ENCODE measurements around the gene PDLIM1.
"Not testable (repeated sequence)": the region's sequence is repeated elsewhere in the genome, so short reads cannot be mapped to it uniquely, and the experiment has no call there.

Gene PDLIM1

GRCh38 chr10:95237376-95238170, 53.2 kb downstream of the PDLIM1 start:
- TF ChIP-seq MYC (IDR thresholded peaks at IDR 0.05; ENCODE audit: low read depth, low read length): no peak
- TF ChIP-seq, protein P1, sequence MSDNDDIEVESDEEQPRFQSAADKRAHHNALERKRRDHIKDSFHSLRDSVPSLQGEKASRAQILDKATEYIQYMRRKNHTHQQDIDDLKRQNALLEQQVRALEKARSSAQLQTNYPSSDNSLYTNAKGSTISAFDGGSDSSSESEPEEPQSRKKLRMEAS (IDR thresholded peaks at IDR 0.05; ENCODE audit: low read depth, low read length): no peak
- no peak for TF ChIP-seq POLR2A (IDR thresholded peaks at IDR 0.05; ENCODE audit: extremely low read depth, insufficient read length)
- TF ChIP-seq CTCF (IDR thresholded peaks at IDR 0.05; ENCODE audit: low read depth, low read length): no peak
- no peak overlapping the region for H3K4me3 ChIP-seq (ENCODE audit: low read depth, low read length)
- DNase-seq (ENCODE audit: low read depth): no peak

DNA sequence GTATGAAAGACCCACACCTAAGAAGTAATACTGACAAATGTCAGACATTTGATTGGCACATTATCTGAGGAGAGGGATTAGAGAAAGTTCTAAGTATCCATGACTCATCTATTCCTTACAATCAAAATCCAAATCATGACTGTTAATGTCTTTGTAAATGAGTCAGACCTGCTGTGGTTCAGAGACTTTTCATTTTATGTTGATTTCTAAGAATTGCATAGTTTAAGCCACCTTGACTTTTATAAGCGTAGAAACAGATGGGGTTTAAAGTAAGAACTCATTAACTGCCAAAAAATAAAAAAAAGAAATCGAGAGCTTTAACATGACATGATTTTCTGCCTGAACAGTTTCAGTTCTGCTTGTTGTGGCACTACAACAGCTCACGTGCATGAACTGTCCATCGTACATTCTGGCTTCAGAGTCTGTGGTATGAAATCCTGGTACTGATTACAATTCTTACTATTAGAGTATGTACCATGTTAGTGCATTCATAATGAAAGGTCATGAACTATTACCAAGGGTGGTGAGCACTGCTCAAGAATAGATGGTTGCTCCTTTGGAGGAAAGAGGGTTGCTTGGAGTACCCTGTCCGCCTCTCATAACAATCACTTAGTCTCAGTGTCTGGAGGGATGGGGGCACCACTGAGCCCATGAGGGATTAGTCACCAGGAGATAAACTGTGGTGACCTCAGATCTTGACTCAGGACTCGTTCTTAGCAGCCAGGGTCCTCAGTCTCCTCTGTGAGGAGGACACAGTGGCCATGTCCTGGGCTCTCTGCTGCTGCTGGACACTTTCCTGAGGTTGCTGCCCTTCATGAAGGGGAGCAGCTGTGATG, 54.5 kb downstream of the PDLIM1 start:
- no peak for DNase-seq (ENCODE audit: low read depth)
- H3K4me3 ChIP-seq (ENCODE audit: low read depth, low read length): no peak overlapping the region
- TF ChIP-seq, protein P1 (IDR thresholded peaks at IDR 0.05; ENCODE audit: low read depth, low read length): no peak
- TF ChIP-seq MYC (IDR thresholded peaks at IDR 0.05; ENCODE audit: low read depth, low read length): no peak
- TF ChIP-seq CTCF (IDR thresholded peaks at IDR 0.05; ENCODE audit: low read depth, low read length): no peak
- no peak for TF ChIP-seq POLR2A (IDR thresholded peaks at IDR 0.05; ENCODE audit: extremely low read depth, insufficient read length)

DNA sequence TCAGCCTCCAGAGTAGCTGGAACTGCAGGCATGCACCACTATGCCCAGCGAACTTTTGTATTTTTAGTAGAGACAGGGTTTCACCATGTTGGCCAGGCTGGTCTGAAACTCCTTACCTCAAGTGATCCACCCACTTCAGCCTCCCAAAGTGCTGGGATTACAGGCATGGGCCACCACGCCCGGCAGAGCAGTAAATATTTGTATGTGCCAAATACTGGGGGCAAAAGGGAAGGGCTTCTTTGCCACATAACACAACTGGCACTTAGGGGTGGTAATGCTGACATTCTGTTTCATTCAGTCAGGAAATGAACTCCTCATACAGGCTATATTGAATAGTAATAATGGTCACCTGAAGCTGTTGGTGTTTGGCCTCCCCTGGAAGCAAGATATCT, 55.1 kb downstream of the PDLIM1 start:
- no peak for DNase-seq (ENCODE audit: low read depth)
- no peak overlapping the region for H3K4me3 ChIP-seq (ENCODE audit: low read depth, low read length)
- TF ChIP-seq, protein P1 (IDR thresholded peaks at IDR 0.05; ENCODE audit: low read depth, low read length): no peak
- TF ChIP-seq CTCF (IDR thresholded peaks at IDR 0.05; ENCODE audit: low read depth, low read length): no peak
- no peak for TF ChIP-seq POLR2A (IDR thresholded peaks at IDR 0.05; ENCODE audit: extremely low read depth, insufficient read length)
- TF ChIP-seq MYC (IDR thresholded peaks at IDR 0.05; ENCODE audit: low read depth, low read length): no peak

GRCh38 chr10:95234951-95235350, 55.9 kb downstream of the PDLIM1 start:
- no peak overlapping the region for H3K4me3 ChIP-seq (ENCODE audit: low read depth, low read length)
- TF ChIP-seq CTCF (IDR thresholded peaks at IDR 0.05; ENCODE audit: low read depth, low read length) (no peak), MYC (IDR thresholded peaks at IDR 0.05; ENCODE audit: low read depth, low read length) (no peak), POLR2A (IDR thresholded peaks at IDR 0.05; ENCODE audit: extremely low read depth, insufficient read length) (no peak)
- TF ChIP-seq, protein P1 (IDR thresholded peaks at IDR 0.05; ENCODE audit: low read depth, low read length): no peak
- no peak for DNase-seq (ENCODE audit: low read depth)

GRCh38 chr10:95233377-95234034, 57.3 kb downstream of the PDLIM1 start:
- H3K4me3 ChIP-seq (ENCODE audit: low read depth, low read length): no peak overlapping the region
- TF ChIP-seq POLR2A (IDR thresholded peaks at IDR 0.05; ENCODE audit: extremely low read depth, insufficient read length): no peak
- TF ChIP-seq MYC (IDR thresholded peaks at IDR 0.05; ENCODE audit: low read depth, low read length): no peak
- TF ChIP-seq CTCF (IDR thresholded peaks at IDR 0.05; ENCODE audit: low read depth, low read length): no peak
- TF ChIP-seq, protein P1 (IDR thresholded peaks at IDR 0.05; ENCODE audit: low read depth, low read length): no peak
- no peak for DNase-seq (ENCODE audit: low read depth)

DNA sequence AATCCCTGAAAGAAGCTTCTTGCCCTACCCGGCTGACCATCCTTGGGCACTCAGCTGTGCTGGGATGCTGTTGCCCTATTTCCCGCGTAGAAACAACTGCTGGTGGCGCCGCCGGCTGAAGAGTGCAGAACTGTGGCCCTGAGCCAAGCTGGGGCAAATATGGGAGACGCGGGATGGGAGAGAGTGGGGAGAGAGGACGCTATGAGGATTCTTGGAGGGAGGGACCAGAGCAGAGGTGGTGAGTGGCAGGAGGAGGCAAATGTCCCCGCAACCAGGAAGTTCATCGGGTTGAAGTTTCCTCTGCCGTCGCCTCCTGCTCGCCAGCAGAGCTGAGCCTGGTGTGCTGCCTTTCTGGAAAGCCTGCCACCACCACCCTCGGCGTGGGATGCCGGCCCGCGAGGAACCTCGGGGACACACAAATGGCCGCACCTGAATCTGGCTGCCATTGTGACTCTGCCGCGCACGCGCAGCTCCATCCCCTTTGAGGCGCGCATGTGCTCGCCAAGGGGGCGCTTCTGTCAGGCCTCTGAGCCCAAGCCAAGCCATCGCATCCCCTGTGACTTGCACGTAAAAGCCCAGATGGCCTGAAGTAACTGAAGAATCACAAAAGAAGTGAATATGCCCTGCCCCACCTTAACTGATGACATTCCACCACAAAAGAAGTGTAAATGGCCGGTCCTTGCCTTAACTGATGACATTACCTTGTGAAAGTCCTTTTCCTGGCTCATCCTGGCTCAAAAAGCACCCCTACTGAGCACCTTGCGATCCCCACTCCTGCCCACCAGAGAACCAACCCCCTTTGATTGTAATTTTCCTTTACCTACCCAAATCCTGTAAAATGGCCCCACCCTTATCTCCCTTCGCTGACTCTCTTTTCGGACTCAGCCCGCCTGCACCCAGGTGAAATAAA, 59.9 kb downstream of the PDLIM1 start:
- not testable (repeated sequence) for DNase-seq (ENCODE audit: low read depth); H3K4me3 ChIP-seq (ENCODE audit: low read depth, low read length)
